HG02571 (cell line): Measurements from ENCODE around the gene STARD13.
"Not testable (repeated sequence)": the region's sequence is repeated elsewhere in the genome, so short reads cannot be mapped to it uniquely, and the experiment has no call there.

Source experiments
- ATAC-seq: cut with Tn5 transposase; IDR thresholded peaks from one replicate; pipeline ENCODE4 v1.9.1; 2021; ENCODE audit warnings: mild to moderate bottlenecking, moderate library complexity; ENCODE audit not compliant: unreplicated experiment

STARD13 gene

GRCh38 chr13:33181264-33181663 is 104.3 kb downstream of the STARD13 start:
- no peak for ATAC-seq

DNA sequence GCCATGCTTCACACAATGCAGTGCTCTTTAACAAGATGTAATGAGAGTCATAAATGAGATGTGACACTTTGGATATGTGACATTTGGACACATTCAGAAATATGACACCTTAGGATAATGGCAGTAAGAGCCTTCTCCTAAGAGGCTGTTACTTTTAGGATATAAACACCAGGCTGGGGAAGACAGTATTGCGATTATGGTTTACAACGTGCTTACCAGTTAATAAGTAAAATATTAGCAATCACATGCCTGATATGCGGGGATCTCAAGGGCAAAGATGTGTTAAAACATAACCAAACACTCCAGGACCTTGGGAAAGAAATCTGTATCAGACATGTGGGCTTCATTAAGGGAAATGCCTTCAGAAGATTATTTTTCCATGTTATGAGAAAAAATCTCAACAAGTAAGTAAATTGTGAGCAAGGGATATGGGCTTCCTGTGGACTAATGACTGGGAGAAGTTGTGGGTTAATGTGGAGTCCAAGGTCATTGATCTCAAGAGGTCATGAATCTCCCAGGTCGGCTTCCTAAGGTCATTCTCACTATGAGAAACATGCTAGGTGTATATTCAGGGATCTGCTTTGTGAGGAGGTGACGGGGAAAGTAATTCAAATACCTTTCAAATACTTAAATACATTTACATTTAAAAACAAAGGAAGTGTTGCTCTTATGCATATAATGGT is 105.3 kb downstream of the STARD13 start:
- ATAC-seq, result no peak

GRCh38 chr13:33179463-33179862 is 106.1 kb downstream of the STARD13 start:
- no peak for ATAC-seq

DNA sequence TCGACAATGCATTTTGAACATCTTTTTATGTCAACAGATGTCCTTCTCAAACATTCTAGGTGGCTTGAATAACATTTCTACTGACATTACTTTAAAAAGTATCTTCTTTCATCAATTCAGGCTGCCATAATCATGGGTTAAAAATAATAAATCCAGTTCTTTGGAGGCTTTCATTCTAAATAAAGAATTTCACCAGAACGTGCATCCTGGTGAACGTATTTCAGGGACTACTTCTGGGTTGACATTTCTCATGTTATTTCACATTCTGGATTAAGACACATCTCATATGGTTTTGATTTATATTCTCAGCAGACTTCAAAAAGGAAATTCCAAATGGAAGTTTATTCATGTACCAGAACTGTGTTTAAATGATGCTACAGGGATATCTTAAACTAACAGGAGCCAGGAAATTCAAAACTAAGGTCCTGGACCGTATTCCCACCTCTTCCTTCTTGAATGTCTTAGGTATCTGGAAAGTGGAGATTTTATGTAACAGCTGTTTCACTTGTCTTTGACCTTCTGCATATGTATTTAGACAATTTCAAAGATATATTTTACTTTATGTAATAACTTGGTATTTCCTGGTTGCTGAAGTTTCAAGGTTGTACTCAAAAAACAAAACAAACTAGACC is 107.2 kb downstream of the STARD13 start:
- no peak for ATAC-seq

- ATAC-seq, result not testable (repeated sequence)
Measured at GRCh38 chr13:33177340-33178208, 108.0 kb downstream of the STARD13 start.

DNA sequence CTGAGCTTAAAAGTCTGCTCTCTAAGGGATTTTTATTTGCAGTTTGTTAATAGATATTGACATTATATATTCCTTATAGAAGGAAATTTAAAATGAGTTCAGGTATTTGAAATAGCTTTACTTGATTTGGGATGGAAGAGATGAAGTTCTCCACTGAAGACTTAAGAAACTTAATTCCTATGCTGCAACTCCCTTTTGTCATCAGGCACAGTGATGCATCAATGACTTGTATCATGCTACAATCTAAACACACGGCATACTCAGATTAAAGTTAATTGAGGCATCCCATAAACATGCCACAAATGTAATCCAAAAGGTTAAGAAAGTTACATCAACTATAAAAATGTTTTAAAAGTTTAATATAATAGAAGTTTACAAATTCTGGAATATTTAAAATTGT is 109.0 kb downstream of the STARD13 start:
- no peak for ATAC-seq

GRCh38 chr13:33175991-33176390 is 109.6 kb downstream of the STARD13 start:
- ATAC-seq, result no peak

DNA sequence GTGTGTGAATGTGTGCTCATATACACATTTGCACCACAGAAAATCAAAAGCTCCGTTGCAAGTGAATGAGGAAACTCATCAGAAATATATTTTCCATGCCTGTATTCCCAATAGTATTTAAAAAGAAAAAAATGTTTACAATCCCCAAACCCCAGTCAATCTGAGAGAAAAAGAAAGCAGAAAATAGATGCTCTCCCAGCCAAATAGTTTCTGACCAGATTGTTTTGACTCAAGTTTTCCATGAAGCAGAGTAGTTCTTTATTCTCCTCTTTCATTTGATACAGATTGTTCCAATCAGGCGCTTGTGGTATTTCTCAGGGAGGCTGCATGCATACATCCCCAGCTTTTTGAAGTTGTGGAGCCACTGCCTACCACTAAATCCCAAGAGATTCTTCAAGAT is 110.6 kb downstream of the STARD13 start:
- no peak for ATAC-seq

DNA sequence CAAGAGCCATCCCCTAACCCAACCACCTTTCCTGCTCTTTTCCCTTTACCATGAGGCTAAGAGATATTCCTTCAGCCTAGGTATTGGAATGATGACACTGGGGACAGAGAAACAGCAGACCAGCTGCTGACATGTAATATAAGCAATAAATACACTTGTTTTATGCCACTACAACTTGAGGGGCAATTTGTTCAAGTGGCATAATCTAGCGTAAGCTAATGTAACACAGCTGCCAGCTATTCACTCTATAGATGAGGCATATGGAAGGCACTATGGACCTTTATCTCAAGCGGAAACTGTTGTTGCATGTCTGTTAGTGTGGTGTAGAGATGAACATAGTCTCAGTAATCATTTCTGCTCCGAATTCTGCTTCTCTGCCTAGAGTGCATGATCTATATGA is 111.1 kb downstream of the STARD13 start:
- ATAC-seq, result no peak

DNA sequence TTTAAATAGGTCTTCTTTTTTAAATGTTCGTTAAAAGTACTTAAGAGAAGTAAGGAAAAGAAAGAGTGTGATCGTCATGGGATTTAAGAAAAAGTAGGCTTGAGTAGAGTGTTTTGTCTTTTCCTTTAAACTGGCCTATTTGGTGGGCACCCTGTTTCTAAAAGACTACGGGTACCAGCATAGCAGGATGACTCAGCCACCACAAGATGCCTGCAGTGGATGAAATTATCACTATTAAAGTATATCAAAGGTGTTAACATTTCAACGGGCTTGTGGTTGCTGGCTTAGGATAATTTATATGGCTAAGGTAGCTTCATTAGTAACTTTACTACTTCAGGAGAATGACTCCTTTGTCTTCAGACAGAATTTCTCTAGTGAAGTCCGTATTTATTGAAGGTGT is 112.6 kb downstream of the STARD13 start:
- ATAC-seq, result no peak

GRCh38 chr13:33172400-33172799 is 113.2 kb downstream of the STARD13 start:
- no peak for ATAC-seq

- ATAC-seq, result no peak
Measured at GRCh38 chr13:33169273-33169980, 116.1 kb downstream of the STARD13 start.

DNA sequence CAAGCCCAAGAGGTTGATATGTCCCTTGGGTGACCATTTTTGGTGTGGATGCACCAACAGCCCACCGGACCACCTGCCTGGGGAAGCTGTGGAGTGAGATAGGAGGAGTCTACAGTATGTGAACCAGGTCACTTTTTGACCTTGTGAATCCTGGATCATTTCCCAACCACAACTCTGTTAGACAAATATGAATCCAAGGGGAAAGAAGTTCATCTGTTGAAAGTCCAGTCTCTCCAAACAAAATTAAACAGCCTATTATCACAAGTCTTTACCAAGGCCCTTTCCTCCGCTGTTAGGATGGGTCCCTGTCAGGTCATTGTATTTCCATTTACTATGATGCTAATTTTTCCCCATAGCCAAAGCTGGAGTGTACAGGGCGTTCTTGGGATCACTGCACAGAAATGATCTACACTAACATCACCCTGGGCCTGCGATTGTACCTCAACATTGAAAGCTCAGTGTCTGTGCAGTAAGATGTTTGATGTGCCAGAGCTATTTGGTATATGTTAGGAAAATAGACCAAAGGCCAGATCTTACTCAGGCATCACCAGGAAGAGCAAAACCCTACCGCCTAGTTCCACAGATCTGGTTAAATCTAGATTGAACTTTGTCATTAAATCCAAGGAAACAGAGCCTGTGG is 117.1 kb downstream of the STARD13 start:
- ATAC-seq, result no peak

DNA sequence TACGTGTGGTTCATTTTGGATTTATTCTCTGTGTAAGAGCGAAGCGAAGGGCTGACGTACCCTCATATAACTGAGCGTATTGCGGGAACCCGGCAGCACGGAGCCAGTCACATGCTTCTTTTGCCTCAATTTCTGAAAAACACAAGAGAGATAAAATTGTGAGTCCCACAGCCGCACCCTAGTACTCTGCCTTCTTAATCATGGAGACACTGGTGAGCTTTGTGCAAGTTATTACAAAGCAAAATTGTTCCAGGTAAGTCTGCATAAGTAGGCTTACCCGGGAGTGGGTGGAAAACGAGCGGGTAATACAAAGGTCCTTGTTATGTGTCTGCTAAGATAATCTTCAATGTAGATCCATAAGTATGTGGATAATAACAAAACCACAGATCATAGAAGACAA is 118.1 kb downstream of the STARD13 start:
- no peak for ATAC-seq

GRCh38 chr13:33165787-33166186 is 119.8 kb downstream of the STARD13 start:
- ATAC-seq, result no peak

DNA sequence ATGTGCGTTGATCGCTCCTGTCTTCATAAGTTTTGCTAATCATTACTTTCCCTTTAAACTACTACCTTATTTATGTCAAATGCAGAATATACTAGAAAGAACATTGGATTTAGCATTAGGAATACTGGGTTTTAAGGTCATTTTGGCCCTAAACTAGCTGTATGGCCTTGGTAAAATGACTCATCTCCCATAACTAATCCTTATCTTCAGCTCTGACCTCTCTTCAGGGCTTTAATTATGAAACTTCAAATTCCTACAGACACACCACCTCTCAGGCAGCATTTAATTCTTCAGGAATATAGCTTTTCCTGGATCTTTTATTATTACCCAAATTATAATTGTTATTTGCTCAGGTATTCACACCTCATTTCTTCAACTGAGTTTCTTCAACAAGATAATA is 121.2 kb downstream of the STARD13 start:
- no peak for ATAC-seq

DNA sequence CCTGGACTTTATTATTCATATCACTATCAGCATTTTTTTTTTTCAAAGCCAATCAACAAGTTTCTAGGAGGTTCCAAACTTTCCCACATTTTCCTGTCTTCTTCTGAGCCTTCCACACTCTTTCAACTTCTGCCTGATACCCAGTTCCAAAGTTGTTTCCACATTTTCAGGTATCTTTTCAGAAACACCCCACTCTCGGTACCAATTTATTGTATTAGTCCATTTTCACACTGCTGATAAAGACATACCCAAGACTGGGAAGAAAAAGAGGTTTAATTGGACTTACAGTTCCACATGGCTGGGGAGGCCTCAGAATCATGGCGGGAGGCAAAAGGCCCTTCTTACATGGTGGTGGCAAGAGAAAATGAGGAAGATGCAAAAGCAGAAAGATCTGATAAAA is 122.8 kb downstream of the STARD13 start:
- not testable (repeated sequence) for ATAC-seq

DNA sequence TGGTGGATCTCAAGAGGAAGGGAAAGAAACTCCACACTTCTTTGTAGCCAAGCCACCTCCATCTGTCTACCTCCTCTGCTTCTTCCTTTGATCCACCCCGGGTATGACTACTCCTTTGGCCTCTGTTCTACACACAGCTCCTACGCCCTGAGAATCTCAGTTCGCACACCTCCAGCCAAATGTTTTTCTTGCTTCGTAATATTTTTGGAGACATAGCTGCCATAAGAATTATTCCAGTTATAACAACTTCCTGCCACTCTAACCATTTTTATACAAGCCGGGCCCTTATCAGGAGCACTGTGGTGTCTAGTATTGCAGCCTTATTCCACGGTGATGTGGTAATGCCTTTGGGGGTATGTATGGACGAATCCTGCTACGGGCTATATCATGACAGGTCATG is 126.7 kb downstream of the STARD13 start:
- no peak for ATAC-seq

DNA sequence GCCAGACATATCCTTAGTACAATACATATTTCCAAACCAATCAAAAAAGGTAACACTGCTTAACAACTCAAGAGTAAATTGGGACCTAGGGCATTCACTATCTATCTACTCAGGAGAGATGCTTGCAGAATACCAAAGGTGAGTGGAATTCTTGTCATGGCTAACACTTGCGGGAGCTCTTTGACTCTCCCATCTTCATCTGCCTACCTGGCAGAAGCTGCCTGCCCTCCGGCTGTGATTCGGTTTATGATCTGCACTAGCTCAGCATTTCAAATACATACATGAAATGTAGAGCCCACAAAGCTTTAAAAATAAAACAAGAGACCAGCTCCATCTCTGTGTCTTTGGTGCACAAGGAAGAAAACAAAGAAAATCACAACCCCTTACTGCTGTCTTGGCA is 127.3 kb downstream of the STARD13 start:
- no peak for ATAC-seq

- ATAC-seq, result no peak
Measured at GRCh38 chr13:33154911-33155310, 130.6 kb downstream of the STARD13 start.
